Naive thymus-derived CD8-positive, alpha-beta T cell (primary cell): Measurements from ENCODE around the gene IGF2R. TPM values are rescaled to one million over a fixed set of nuclear protein-coding genes. Genes with fewer than 3 reads are reported as not detected.

Experiments
- ATAC-seq, 2 donors: fragments of 150-1000 bp; cut with Tn5 transposase in 1 of 2; sonication (Bioruptor Pico), chemical (Tn5 transposase) in 1 of 2; 1 replicate in 1 of 2; 2 replicates in 1 of 2; pipeline ENCODE4 v1.10.0; 2021; ENCODE audit warnings: mild to moderate bottlenecking in 2 of 2, moderate library complexity in 2 of 2
- POLR2A ChIA-PET: fragments of 350-600 bp; sonication (Branson Sonifier 250); formaldehyde crosslinking; loops from one replicate; lab custom pipeline; 2021; ENCODE audit warnings: antibody characterized with exemption; lab: Charles Lee
- DNase-seq, 10 donors: peaks; one replicate each; pipeline versions ENCODE4 v3.0.0 to v3.0.0-alpha.2; 2020 to 2022
- H3K27ac Mint-ChIP-seq, 10 donors: one replicate each; pipeline ENCODE4 v1.8.0; 2020 to 2022; ENCODE audit warnings: mild to moderate bottlenecking in 10 of 10, mixed read lengths in 10 of 10, moderate library complexity in 4 of 10, inconsistent platforms in 1 of 10
- H3K27me3 Mint-ChIP-seq, 5 donors: one replicate each; pipeline ENCODE4 v1.8.0; 2021 to 2022; ENCODE audit warnings: mixed read lengths in 5 of 5
- H3K36me3 Mint-ChIP-seq, 3 donors: one replicate each; pipeline ENCODE4 v1.8.0; 2020 to 2022; ENCODE audit warnings: mixed read lengths in 3 of 3, mild to moderate bottlenecking in 2 of 3, inconsistent platforms in 1 of 3
- H3K4me1 Mint-ChIP-seq, 4 donors: one replicate each; pipeline ENCODE4 v1.8.0; 2021 to 2022; ENCODE audit warnings: mixed read lengths in 4 of 4
- H3K4me3 Mint-ChIP-seq, 10 donors: one replicate each; pipeline ENCODE4 v1.8.0; 2020 to 2022; ENCODE audit warnings: mild to moderate bottlenecking in 10 of 10, mixed read lengths in 10 of 10, moderate library complexity in 6 of 10, inconsistent platforms in 1 of 10
- H3K9me3 Mint-ChIP-seq, 9 donors: one replicate each; pipeline ENCODE4 v1.8.0; 2020 to 2022; ENCODE audit warnings: mixed read lengths in 9 of 9, mild to moderate bottlenecking in 3 of 9, inconsistent platforms in 1 of 9, moderate library complexity in 1 of 9
- polyA plus RNA-seq, 3 donors: library from polyadenylated mRNA; unstranded; fragments of 300-500 nt; fragmentation: Illumina TruSeq; gene quantifications; one replicate each; pipeline ENCODE4 v1.2.3, GENCODE V29; 2021
- total RNA-seq, 8 experiments: library from RNA in 2 of 8; stranded (reverse) in 2 of 8; gene quantifications; one replicate each; pipeline ENCODE4 v1.2.3 and lab custom pipeline; 2021 to 2026

Gene IGF2R
- total and polyA plus RNA-seq, 5 experiments from 2014 or later: 9.1 to 69.7 (median 19.3) TPM

DNA sequence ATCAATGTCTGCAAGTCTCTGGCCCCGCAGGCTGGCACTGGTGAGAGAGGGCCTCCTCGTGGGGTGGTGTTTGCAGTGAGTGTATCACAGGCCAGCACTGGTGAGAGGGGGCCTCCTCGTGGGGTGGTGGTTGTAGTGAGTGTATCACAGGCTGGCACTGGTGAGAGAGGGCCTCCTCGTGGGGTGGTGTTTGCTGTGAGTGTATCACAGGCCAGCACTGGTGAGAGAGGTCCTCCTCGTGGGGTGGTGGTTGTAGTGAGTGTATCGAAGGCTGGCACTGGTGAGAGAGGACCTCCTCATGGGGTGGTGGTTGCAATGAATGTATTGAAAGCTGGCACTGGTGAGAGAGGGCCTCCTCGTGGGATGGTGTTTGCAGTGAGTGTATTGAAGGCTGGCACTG is 99.5 kb downstream of the IGF2R start:
- H3K4me3 Mint-ChIP-seq: peak overlapping the region in 9 of 10 donors; percentile 26 to 71 (median 56)
- H3K27ac Mint-ChIP-seq: peak overlapping the region in 6 of 10 donors; percentile 8 to 88 (median 40)
- peaks cover 11 to 94% (median 51%) of the 10 kb centered on the region in 3 donors for H3K36me3 Mint-ChIP-seq
- ATAC-seq (no peak), DNase-seq (no peak)
- H3K9me3 Mint-ChIP-seq: no peaks in the 10 kb centered on the region
- H3K27me3 Mint-ChIP-seq: no peaks in the 10 kb centered on the region
- H3K4me1 Mint-ChIP-seq: peaks cover 25 to 44% (median 40%) of the 10 kb centered on the region in 4 donors
- POLR2A ChIA-PET: no interaction called here

GRCh38 chr6:160069050-160069454 is 100.2 kb downstream of the IGF2R start:
- H3K36me3 Mint-ChIP-seq: peaks cover 11 to 94% (median 52%) of the 10 kb centered on the region in 3 donors
- DNase-seq (peak in 6 of 10 donors; percentile 17 to 41 (median 29)), ATAC-seq (peak; percentile 83 to 89)
- peak overlapping the region in 5 of 10 donors; percentile 5 to 88 (median 65) for H3K27ac Mint-ChIP-seq
- H3K9me3 Mint-ChIP-seq: no peaks in the 10 kb centered on the region
- no peaks in the 10 kb centered on the region for H3K27me3 Mint-ChIP-seq
- H3K4me3 Mint-ChIP-seq: peak overlapping the region; percentile 26 to 71 (median 58)
- POLR2A ChIA-PET: no interaction called here
- H3K4me1 Mint-ChIP-seq: peaks cover 25 to 44% (median 40%) of the 10 kb centered on the region in 4 donors

DNA sequence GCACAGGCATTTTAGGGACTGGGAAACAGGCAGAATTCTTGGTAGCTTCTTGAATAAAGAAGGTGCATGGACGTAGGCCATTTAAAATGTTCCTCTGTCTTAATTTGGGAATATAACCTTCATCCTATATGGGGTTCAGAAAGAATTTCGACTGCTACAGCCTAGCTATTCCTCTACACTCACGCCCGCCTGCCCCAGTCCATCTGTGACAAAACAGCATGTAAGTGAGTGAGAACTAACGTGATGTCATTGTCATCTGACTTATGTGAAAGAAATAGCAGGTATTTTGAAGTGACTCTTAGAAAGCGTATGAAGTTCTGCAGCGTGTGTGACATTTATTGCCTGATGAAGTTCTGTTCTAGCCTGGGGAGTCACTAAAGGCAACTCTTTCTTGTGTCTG is 100.6 kb downstream of the IGF2R start:
- ATAC-seq: no peak
- H3K27me3 Mint-ChIP-seq: no peaks in the 10 kb centered on the region
- H3K9me3 Mint-ChIP-seq: no peaks in the 10 kb centered on the region
- no peak for DNase-seq
- peak overlapping the region in 3 of 10 donors; percentile 5 to 88 (median 65) for H3K27ac Mint-ChIP-seq
- peaks cover 11 to 94% (median 49%) of the 10 kb centered on the region in 3 donors for H3K36me3 Mint-ChIP-seq
- H3K4me3 Mint-ChIP-seq: peak overlapping the region; percentile 26 to 71 (median 58)
- POLR2A ChIA-PET: no interaction called here
- peaks cover 25 to 44% (median 40%) of the 10 kb centered on the region in 4 donors for H3K4me1 Mint-ChIP-seq

- Mint-ChIP-seq H3K27me3 (no peaks in the 10 kb centered on the region), H3K4me3 (no peak overlapping the region), H3K27ac (peak overlapping the region in 1 of 10 donors; percentile 68), H3K9me3 (no peaks in the 10 kb centered on the region), H3K36me3 (peaks cover 11 to 92% (median 43%) of the 10 kb centered on the region in 3 donors), H3K4me1 (peaks cover 25 to 44% (median 40%) of the 10 kb centered on the region in 4 donors)
- POLR2A ChIA-PET: no interaction called here
- ATAC-seq (no peak), DNase-seq (no peak)
Measured at GRCh38 chr6:160070427-160070826, 101.5 kb downstream of the IGF2R start.

GRCh38 chr6:160070831-160071230 is 101.9 kb downstream of the IGF2R start:
- DNase-seq (no peak), ATAC-seq (no peak)
- peak overlapping the region in 2 of 10 donors; percentile 9 to 68 for H3K27ac Mint-ChIP-seq
- H3K36me3 Mint-ChIP-seq: peaks cover 13 to 91% (median 41%) of the 10 kb centered on the region in 3 donors
- H3K4me1 Mint-ChIP-seq: peaks cover 25 to 44% (median 40%) of the 10 kb centered on the region in 4 donors
- POLR2A ChIA-PET: no interaction called here
- H3K4me3 Mint-ChIP-seq: no peak overlapping the region
- no peaks in the 10 kb centered on the region for H3K27me3 Mint-ChIP-seq
- no peaks in the 10 kb centered on the region for H3K9me3 Mint-ChIP-seq

GRCh38 chr6:160071805-160072690 is 103.2 kb downstream of the IGF2R start:
- H3K27ac Mint-ChIP-seq: peak overlapping the region in 2 of 10 donors; percentile 29 to 44
- H3K36me3 Mint-ChIP-seq: peaks cover 8 to 90% (median 34%) of the 10 kb centered on the region in 3 donors
- H3K27me3 Mint-ChIP-seq: no peaks in the 10 kb centered on the region
- DNase-seq (no peak), ATAC-seq (no peak)
- POLR2A ChIA-PET: no interaction called here
- peaks cover 22 to 41% (median 39%) of the 10 kb centered on the region in 4 donors for H3K4me1 Mint-ChIP-seq
- H3K4me3 Mint-ChIP-seq: no peak overlapping the region
- no peaks in the 10 kb centered on the region for H3K9me3 Mint-ChIP-seq

GRCh38 chr6:160073272-160073671 is 104.4 kb downstream of the IGF2R start:
- peaks cover 16 to 32% (median 30%) of the 10 kb centered on the region in 4 donors for H3K4me1 Mint-ChIP-seq
- no peaks in the 10 kb centered on the region for H3K9me3 Mint-ChIP-seq
- H3K27me3 Mint-ChIP-seq: no peaks in the 10 kb centered on the region
- DNase-seq (no peak), ATAC-seq (no peak)
- no peak overlapping the region for H3K4me3 Mint-ChIP-seq
- POLR2A ChIA-PET: no interaction called here
- H3K27ac Mint-ChIP-seq: no peak overlapping the region
- H3K36me3 Mint-ChIP-seq: peaks cover 8 to 89% (median 34%) of the 10 kb centered on the region in 3 donors

GRCh38 chr6:160076009-160076408 is 107.1 kb downstream of the IGF2R start:
- Mint-ChIP-seq H3K4me3 (no peak overlapping the region), H3K9me3 (no peaks in the 10 kb centered on the region), H3K27me3 (no peaks in the 10 kb centered on the region), H3K27ac (no peak overlapping the region), H3K4me1 (peaks cover 2 to 7% (median 6%) of the 10 kb centered on the region in 4 donors), H3K36me3 (peaks cover 3 to 85% (median 29%) of the 10 kb centered on the region in 3 donors)
- POLR2A ChIA-PET: no interaction called here
- ATAC-seq (no peak), DNase-seq (no peak)

GRCh38 chr6:160077024-160077423 is 108.1 kb downstream of the IGF2R start:
- no peaks in the 10 kb centered on the region for H3K9me3 Mint-ChIP-seq
- H3K27ac Mint-ChIP-seq: peak overlapping the region in 2 of 10 donors; percentile 9 to 24
- POLR2A ChIA-PET: no interaction called here
- H3K36me3 Mint-ChIP-seq: peaks cover 3 to 86% (median 37%) of the 10 kb centered on the region in 3 donors
- no peaks in the 10 kb centered on the region for H3K27me3 Mint-ChIP-seq
- ATAC-seq (no peak), DNase-seq (no peak)
- H3K4me3 Mint-ChIP-seq: no peak overlapping the region
- H3K4me1 Mint-ChIP-seq: peaks cover 0 to 6% (median 3%) of the 10 kb centered on the region in 4 donors

DNA sequence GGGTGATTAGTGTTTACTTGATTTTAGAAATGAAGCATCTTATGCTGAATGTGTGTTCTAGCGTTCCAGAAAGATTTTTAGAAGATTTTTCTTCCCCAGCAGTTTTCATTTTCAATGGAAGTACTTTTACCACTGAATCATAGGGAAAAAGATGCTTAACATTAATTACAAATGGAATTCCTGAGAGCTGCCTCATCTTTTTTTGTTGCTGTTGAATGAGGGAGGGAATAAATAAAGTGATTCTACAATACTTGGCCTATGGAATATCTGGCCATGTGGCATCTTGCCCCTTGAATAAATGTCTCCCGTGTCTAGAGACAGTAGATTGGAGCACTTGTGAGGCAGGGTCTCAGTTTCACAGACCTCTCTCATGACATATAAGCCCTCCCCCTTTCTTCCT is 108.6 kb downstream of the IGF2R start:
- no peaks in the 10 kb centered on the region for H3K27me3 Mint-ChIP-seq
- peaks cover 3 to 84% (median 39%) of the 10 kb centered on the region in 3 donors for H3K36me3 Mint-ChIP-seq
- POLR2A ChIA-PET: no interaction called here
- ATAC-seq (no peak), DNase-seq (no peak)
- peaks cover 0 to 6% (median 2%) of the 10 kb centered on the region in 4 donors for H3K4me1 Mint-ChIP-seq
- H3K4me3 Mint-ChIP-seq: no peak overlapping the region
- H3K27ac Mint-ChIP-seq: peak overlapping the region in 1 of 10 donors; percentile 29
- no peaks in the 10 kb centered on the region for H3K9me3 Mint-ChIP-seq

DNA sequence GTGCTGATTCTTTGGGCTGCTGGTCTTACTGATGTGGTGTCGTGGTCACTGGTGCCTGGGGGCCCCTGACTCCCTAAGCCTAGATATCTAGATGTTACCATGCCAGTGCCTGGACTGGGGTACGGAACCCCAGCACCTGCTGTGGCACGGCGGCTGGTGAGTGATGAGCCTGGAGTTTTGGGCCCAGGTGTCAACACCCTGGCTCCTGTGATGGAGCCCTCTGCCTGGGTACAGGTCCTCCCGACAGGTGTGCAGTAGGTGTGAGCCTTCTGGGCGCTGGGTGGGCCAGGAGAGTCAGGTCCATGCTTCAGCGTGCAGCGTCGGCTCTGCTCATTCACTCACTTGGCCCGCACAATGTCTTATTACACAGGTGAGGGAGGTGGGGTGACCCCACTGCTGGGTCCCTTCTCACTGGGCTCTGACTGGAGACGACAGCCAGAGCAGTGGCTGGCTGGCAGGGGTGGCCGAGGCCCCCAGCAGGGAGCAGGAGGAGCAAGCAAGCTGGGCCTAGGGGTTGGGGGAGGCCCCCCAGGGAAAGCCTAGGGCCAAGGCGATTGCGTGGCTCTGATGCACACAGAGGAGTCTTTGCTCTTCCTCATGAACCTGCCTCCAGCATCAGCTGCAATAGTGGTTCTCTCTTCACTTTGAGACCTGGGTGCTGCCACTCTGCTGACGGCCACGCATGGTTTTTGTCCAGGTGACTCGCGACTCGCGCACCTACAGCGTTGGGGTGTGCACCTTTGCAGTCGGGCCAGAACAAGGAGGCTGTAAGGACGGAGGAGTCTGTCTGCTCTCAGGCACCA is 110.2 kb downstream of the IGF2R start:
- no peaks in the 10 kb centered on the region for H3K27me3 Mint-ChIP-seq
- DNase-seq (no peak), ATAC-seq (no peak)
- H3K9me3 Mint-ChIP-seq: no peaks in the 10 kb centered on the region
- no peak overlapping the region for H3K4me3 Mint-ChIP-seq
- H3K4me1 Mint-ChIP-seq: peaks cover 0 to 9% (median 3%) of the 10 kb centered on the region in 4 donors
- POLR2A ChIA-PET: no interaction called here
- peaks cover 3 to 84% (median 39%) of the 10 kb centered on the region in 3 donors for H3K36me3 Mint-ChIP-seq
- H3K27ac Mint-ChIP-seq: no peak overlapping the region

DNA sequence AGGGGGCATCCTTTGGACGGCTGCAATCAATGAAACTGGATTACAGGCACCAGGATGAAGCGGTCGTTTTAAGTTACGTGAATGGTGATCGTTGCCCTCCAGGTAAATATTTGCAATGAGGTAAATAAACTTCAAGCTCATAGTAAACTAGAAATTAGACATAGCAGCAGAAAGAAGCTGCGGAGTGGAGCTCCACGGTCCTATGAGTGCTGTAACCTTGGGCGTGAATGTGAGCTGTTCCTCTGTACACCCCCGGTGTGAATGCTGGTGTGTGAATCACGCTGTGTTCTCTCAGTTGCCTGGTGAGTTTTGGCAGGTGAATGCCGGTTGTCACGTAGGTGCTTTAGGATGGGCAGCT is 110.8 kb downstream of the IGF2R start:
- POLR2A ChIA-PET: no interaction called here
- Mint-ChIP-seq H3K27ac (no peak overlapping the region), H3K4me1 (peaks cover 0 to 10% (median 4%) of the 10 kb centered on the region in 4 donors), H3K4me3 (no peak overlapping the region), H3K9me3 (no peaks in the 10 kb centered on the region), H3K36me3 (peaks cover 3 to 84% (median 41%) of the 10 kb centered on the region in 3 donors), H3K27me3 (no peaks in the 10 kb centered on the region)
- ATAC-seq (no peak), DNase-seq (no peak)
